GM20000 (cell line): Measurements from ENCODE around the gene GPR132.
A peak's percentile ranks its signal among the peaks of the same experiment; 100 is the strongest.

Source experiments
- DNase-seq: peaks from one replicate; pipeline ENCODE4 v3.0.0; 2012; ENCODE audit warnings: low spot score
- CTCF ChIP-seq: IDR thresholded peaks from 2 replicates; pipeline ENCODE4 v1.5.1; 2012; ENCODE audit warnings: mild to moderate bottlenecking, control low read depth; ENCODE audit errors: extremely low read depth, missing control alignments

GPR132 gene

GRCh38 chr14:105094193-105094907, 29.1 kb upstream of the GPR132 start:
- TF ChIP-seq CTCF: no peak
- no peak for DNase-seq

- DNase-seq: peak; percentile 94
These were observed 28.4 kb upstream of the GPR132 start for GRCh38 chr14:105093431-105094192.

DNA sequence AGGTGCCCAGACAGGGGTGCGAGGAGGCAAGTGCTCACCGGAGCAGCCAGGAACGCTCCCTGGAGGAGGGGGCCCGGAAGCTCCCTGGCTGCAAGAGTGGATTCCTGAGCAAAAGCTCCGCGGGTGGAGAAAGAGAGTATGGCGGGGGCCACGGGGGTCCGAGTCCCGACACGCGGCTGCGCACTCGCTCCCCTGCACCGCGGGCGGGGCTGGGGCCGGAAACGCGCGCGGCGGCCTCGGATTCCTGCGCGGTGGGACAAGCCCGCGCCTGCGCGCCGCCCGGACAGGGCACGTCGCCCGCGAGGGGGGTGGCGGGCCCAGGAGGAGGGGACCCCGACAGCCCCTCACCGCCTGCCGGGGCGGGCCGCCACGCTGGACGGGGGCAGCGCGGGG, 27.8 kb upstream of the GPR132 start:
- DNase-seq: peak; percentile 91
- TF ChIP-seq CTCF: no peak

More at GRCh38 chr14:105093431-105094192, 28.4 kb upstream of the GPR132 start:
- TF ChIP-seq CTCF: peak; percentile 49

GRCh38 chr14:105092171-105093037, 27.2 kb upstream of the GPR132 start:
- peak; percentile 30 for DNase-seq
- TF ChIP-seq CTCF: no peak

- no peak for TF ChIP-seq CTCF
- peak; percentile 23 for DNase-seq
These were observed 26.4 kb upstream of the GPR132 start for GRCh38 chr14:105091517-105092170.

GRCh38 chr14:105091054-105091516, 25.9 kb upstream of the GPR132 start:
- no peak for TF ChIP-seq CTCF
- DNase-seq: no peak
